Stimulated activated CD8-positive, alpha-beta memory T cell treated with anti-CD3 and anti-CD28 coated beads, Interleukin-15, amount 100 ng/mL, for 48 hours (primary cell): ENCODE data around the gene NEU1.
"Not testable (repeated sequence)": the region's sequence is repeated elsewhere in the genome, so short reads cannot be mapped to it uniquely, and the experiment has no call there.

Experiments used
- DNase-seq, 2 donors: peaks; one replicate each; pipeline ENCODE4 v3.0.0-alpha.2; 2020; ENCODE audit warnings: low read depth in 2 of 2

Gene NEU1

GRCh38 chr6:31874084-31874670 is 11.6 kb upstream of the NEU1 start:
- no peak for DNase-seq

- no peak for DNase-seq
These were observed 8.5 kb upstream of the NEU1 start for GRCh38 chr6:31871046-31871659.

GRCh38 chr6:31870385-31870921 is 7.8 kb upstream of the NEU1 start:
- no peak for DNase-seq

GRCh38 chr6:31869343-31869742 is 6.7 kb upstream of the NEU1 start:
- DNase-seq, result no peak

- DNase-seq, result not testable (repeated sequence)
These were observed 6.0 kb upstream of the NEU1 start for GRCh38 chr6:31868658-31868971.

- no peak for DNase-seq
These were observed 2.8 kb upstream of the NEU1 start for GRCh38 chr6:31865205-31866118.

- no peak for DNase-seq
These were observed 2.2 kb upstream of the NEU1 start for GRCh38 chr6:31864818-31865204.

GRCh38 chr6:31864123-31864562 is 1.5 kb upstream of the NEU1 start:
- DNase-seq, result not testable (repeated sequence)

GRCh38 chr6:31861919-31862343 is 690 bp downstream of the NEU1 start:
- DNase-seq, result no peak

- no peak for DNase-seq
These were observed 1.5 kb downstream of the NEU1 start for GRCh38 chr6:31861150-31861549.

GRCh38 chr6:31860349-31860748 is 2.3 kb downstream of the NEU1 start:
- no peak for DNase-seq

- no peak for DNase-seq
These were observed 2.7 kb downstream of the NEU1 start for GRCh38 chr6:31859923-31860322.

GRCh38 chr6:31858707-31859106 is 3.9 kb downstream of the NEU1 start:
- DNase-seq, result no peak

GRCh38 chr6:31857774-31858173 is 4.8 kb downstream of the NEU1 start:
- DNase-seq, result not testable (repeated sequence)

GRCh38 chr6:31851980-31852718 is 10.5 kb downstream of the NEU1 start:
- DNase-seq, result not testable (repeated sequence)

GRCh38 chr6:31851485-31851832 is 11.2 kb downstream of the NEU1 start:
- no peak for DNase-seq

- DNase-seq, result no peak
These were observed 11.7 kb downstream of the NEU1 start for GRCh38 chr6:31850765-31851484.

- no peak for DNase-seq
These were observed 15.2 kb downstream of the NEU1 start for GRCh38 chr6:31847276-31847978.

- DNase-seq, result no peak
These were observed 18.1 kb downstream of the NEU1 start for GRCh38 chr6:31844507-31844906.

GRCh38 chr6:31842053-31842452 is 20.6 kb downstream of the NEU1 start:
- DNase-seq, result no peak

GRCh38 chr6:31839779-31840126 is 22.9 kb downstream of the NEU1 start:
- not testable (repeated sequence) for DNase-seq
